SK-N-SH treated with all-trans-retinoic acid at 6 μM for 48 hours (cell line): ENCODE measurements around the gene FRRS1.

Experiments used
- ARNTL ChIP-seq: fragments of 450-650 bp; formaldehyde crosslinking; IDR thresholded peaks from 2 replicates; pipeline ENCODE4 v1.5.0; 2020; ENCODE audit warnings: low read depth, mild to moderate bottlenecking, moderate library complexity, borderline replicate concordance
- BACH2 ChIP-seq: fragments of 250-450 bp; sonication (Bioruptor Pico); IDR thresholded peaks from 2 replicates; pipeline ENCODE4 v1.9.0; 2021; ENCODE audit warnings: mild to moderate bottlenecking, borderline replicate concordance
- CSDC2 ChIP-seq: fragments of 250-450 bp; sonication (Bioruptor Pico); IDR thresholded peaks from 2 replicates; pipeline ENCODE4 v1.5.0; 2020; ENCODE audit warnings: mild to moderate bottlenecking, moderate library complexity
- GLIS3 ChIP-seq: fragments of 250-450 bp; sonication (Bioruptor Pico); IDR thresholded peaks from 2 replicates; pipeline ENCODE4 v1.5.0; 2020; ENCODE audit warnings: mild to moderate bottlenecking, moderate library complexity
- ISL1 ChIP-seq: fragments of 250-450 bp; sonication (Bioruptor Pico); IDR thresholded peaks from 2 replicates; pipeline ENCODE4 v2.1.2; 2022; ENCODE audit warnings: mild to moderate bottlenecking, moderate library complexity
- RARB ChIP-seq: fragments of 250-450 bp; sonication (Bioruptor Pico); IDR thresholded peaks from 2 replicates; pipeline ENCODE4 v1.8.0; 2021; ENCODE audit warnings: mild to moderate bottlenecking, moderate library complexity
- SNAI2 ChIP-seq: fragments of 250-450 bp; sonication (Bioruptor Pico); IDR thresholded peaks from 2 replicates; pipeline ENCODE4 v1.5.0; 2020; ENCODE audit warnings: mild to moderate bottlenecking, moderate library complexity
- TCF4 ChIP-seq: fragments of 250-450 bp; sonication (Bioruptor Pico); IDR thresholded peaks from 2 replicates; pipeline ENCODE4 v1.8.0; 2021; ENCODE audit warnings: mild to moderate bottlenecking, moderate library complexity, borderline replicate concordance
- TOX ChIP-seq: fragments of 250-450 bp; sonication (Bioruptor Pico); IDR thresholded peaks from 2 replicates; pipeline ENCODE4 v1.8.0; 2021; ENCODE audit warnings: mild to moderate bottlenecking, moderate library complexity, borderline replicate concordance
- ZFP3 ChIP-seq: fragments of 250-450 bp; sonication (Bioruptor Pico); IDR thresholded peaks from 2 replicates; pipeline ENCODE4 v1.5.0; 2020; ENCODE audit warnings: mild to moderate bottlenecking, moderate library complexity
- ZFP30 ChIP-seq: fragments of 450-650 bp; formaldehyde crosslinking; IDR thresholded peaks from 2 replicates; pipeline ENCODE4 v1.5.0; 2022; ENCODE audit warnings: mild to moderate bottlenecking, moderate library complexity
- ZNF70 ChIP-seq: fragments of 450-650 bp; formaldehyde crosslinking; IDR thresholded peaks from 2 replicates; pipeline ENCODE4 v1.5.0; 2020; ENCODE audit warnings: mild to moderate bottlenecking, moderate library complexity
- TF ChIP-seq, protein P1 (sequence below): fragments of 250-450 bp; sonication (Bioruptor Pico); IDR thresholded peaks from 2 replicates; pipeline ENCODE4 v1.8.0; 2020; ENCODE audit warnings: mild to moderate bottlenecking, moderate library complexity, borderline replicate concordance

DNA sequence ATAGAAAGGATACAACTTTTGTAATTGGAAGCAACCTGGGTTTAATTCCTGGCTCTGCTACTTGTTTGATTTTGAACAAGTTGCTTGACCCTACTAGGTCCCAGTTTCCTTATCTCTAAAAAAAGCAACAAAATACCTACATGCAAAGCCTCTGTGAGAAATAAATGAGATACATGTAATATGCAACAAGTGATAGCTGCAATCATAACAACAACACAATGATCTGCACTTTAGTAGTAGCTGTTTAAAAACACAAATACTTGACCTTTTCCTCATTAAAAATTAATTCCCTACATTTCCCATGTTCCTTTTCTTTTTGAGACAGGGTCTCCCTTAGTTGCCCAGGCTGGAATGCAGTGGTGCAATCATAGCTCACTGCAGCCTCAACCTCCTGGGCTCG is 40.0 kb downstream of the FRRS1 start:
- no peak for TF ChIP-seq ZNF70 (CRISPR knock-in tag)
- TF ChIP-seq, protein P1, sequence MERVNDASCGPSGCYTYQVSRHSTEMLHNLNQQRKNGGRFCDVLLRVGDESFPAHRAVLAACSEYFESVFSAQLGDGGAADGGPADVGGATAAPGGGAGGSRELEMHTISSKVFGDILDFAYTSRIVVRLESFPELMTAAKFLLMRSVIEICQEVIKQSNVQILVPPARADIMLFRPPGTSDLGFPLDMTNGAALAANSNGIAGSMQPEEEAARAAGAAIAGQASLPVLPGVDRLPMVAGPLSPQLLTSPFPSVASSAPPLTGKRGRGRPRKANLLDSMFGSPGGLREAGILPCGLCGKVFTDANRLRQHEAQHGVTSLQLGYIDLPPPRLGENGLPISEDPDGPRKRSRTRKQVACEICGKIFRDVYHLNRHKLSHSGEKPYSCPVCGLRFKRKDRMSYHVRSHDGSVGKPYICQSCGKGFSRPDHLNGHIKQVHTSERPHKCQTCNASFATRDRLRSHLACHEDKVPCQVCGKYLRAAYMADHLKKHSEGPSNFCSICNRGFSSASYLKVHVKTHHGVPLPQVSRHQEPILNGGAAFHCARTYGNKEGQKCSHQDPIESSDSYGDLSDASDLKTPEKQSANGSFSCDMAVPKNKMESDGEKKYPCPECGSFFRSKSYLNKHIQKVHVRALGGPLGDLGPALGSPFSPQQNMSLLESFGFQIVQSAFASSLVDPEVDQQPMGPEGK = no peak
- TF ChIP-seq GLIS3 (CRISPR knock-in tag) = no peak
- no peak for TF ChIP-seq ISL1 (CRISPR knock-in tag)
- TF ChIP-seq TCF4 (CRISPR knock-in tag) = no peak
- no peak for TF ChIP-seq ZFP3
- no peak for TF ChIP-seq ZFP30 (CRISPR knock-in tag)
- no peak for TF ChIP-seq CSDC2
- no peak for TF ChIP-seq SNAI2 (CRISPR knock-in tag)
- no peak for TF ChIP-seq RARB (CRISPR knock-in tag)
- TF ChIP-seq BACH2 = no peak
- TF ChIP-seq TOX = no peak
- TF ChIP-seq ARNTL (CRISPR knock-in tag) = no peak
